Spleen (tissue), 11 donors: ENCODE data around the gene PKN3. TPM values are rescaled to one million over a fixed set of nuclear protein-coding genes. Genes with fewer than 3 reads are reported as not detected.

Experiments
- DNase-seq: peaks from one replicate; pipeline ENCODE4 v3.0.0-alpha.2; 2020
- H3K27ac ChIP-seq, 8 donors: fragments of 200-600 bp; sonication (generic) in 7 of 8; 1 replicate in 4 of 8; 2 replicates in 4 of 8; pipeline versions ENCODE4 v1.5.0 to v1.8.0; 2016 to 2021; ENCODE audit warnings: inconsistent platforms in 4 of 8, mild to moderate bottlenecking in 4 of 8, moderate library complexity in 1 of 8
- H3K27me3 ChIP-seq, 7 donors: fragments of 200-600 bp; sonication (generic) in 6 of 7; replicated peaks in 1 of 7; 1 replicate in 4 of 7; 2 replicates in 3 of 7; pipeline versions ENCODE4 v1.5.0 to v1.8.0; 2016 to 2021; ENCODE audit warnings: inconsistent platforms in 3 of 7, mild to moderate bottlenecking in 1 of 7
- H3K36me3 ChIP-seq, 6 donors: fragments of 200-600 bp; sonication (generic) in 5 of 6; 1 replicate in 4 of 6; 2 replicates in 2 of 6; pipeline versions ENCODE4 v1.5.0 to v1.8.0; 2016 to 2021; ENCODE audit warnings: inconsistent platforms in 2 of 6
- H3K4me1 ChIP-seq, 6 donors: fragments of 200-600 bp; sonication (generic) in 5 of 6; 1 replicate in 3 of 6; 2 replicates in 3 of 6; pipeline versions ENCODE4 v1.5.0 to v1.8.0; 2016 to 2021; ENCODE audit warnings: inconsistent platforms in 3 of 6
- H3K4me3 ChIP-seq, 8 donors: fragments of 200-600 bp; sonication (generic) in 7 of 8; 1 replicate in 4 of 8; 2 replicates in 4 of 8; pipeline versions ENCODE4 v1.5.0 to v1.8.0; 2016 to 2021; ENCODE audit warnings: inconsistent platforms in 4 of 8, mild to moderate bottlenecking in 4 of 8, moderate library complexity in 2 of 8
- H3K9me3 ChIP-seq, 8 donors: fragments of 200-600 bp; sonication (generic) in 7 of 8; 1 replicate in 4 of 8; 2 replicates in 4 of 8; pipeline versions ENCODE4 v1.5.0 to v1.8.0; 2016 to 2021; ENCODE audit warnings: inconsistent platforms in 4 of 8
- CTCF ChIP-seq, 11 experiments: fragments of 200-600 bp in 7 of 11; fragments of 450-650 bp in 4 of 11; sonication (generic) in 4 of 11; IDR thresholded peaks in 8 of 11; conservative IDR thresholded peaks in 3 of 11; 1 replicate in 7 of 11; 2 replicates in 4 of 11; pipeline versions ENCODE4 v1.4.0 to v1.8.0; 2016 to 2021; ENCODE audit warnings: antibody characterized with exemption in 11 of 11, inconsistent platforms in 4 of 11, mild to moderate bottlenecking in 1 of 11
- POLR2A ChIP-seq, 3 donors: fragments of 450-650 bp; IDR thresholded peaks; one replicate each; pipeline ENCODE4 v1.5.1; 2017; ENCODE audit warnings: antibody characterized with exemption in 3 of 3, mild to moderate bottlenecking in 1 of 3
- POLR2AphosphoS5 ChIP-seq, 3 donors: sonication (generic); formaldehyde crosslinking; IDR thresholded peaks; one replicate each; pipeline ENCODE4 v1.5.1; 2017; ENCODE audit warnings: antibody characterized with exemption in 3 of 3
- WGBS, 5 donors: extraction: QIAGEN DNeasy Blood & Tissue Kit in 3 of 5; methylation state at CpG; one replicate each; pipeline versions ENCODE4 v1.1.5 to v1.1.7; 2013 to 2018; 5-methylcytosine and 5-hydroxymethylcytosine counted together
- intact Hi-C: fragments of 100-400 bp; cut with DNase I; formaldehyde crosslinking; loops from one replicate; pipeline ENCODE4 v1.15.0; 2023; ENCODE audit warnings: low total_unique reads
- polyA plus RNA-seq, 3 donors: library from polyadenylated mRNA; stranded (reverse); fragments of 200-250 nt; gene quantifications; one replicate each; pipeline ENCODE4 v1.2.1, GENCODE V29; 2013
- total RNA-seq, 7 donors: library from RNA; depleted of rRNA in 3 of 7; stranded (reverse); fragments of >200 nt in 3 of 7; fragmentation: NEBNext Ultra II Directional in 4 of 7; extraction: Animal tissue kit (Norgen Biotek cat#: 25700) in 4 of 7; gene quantifications; one replicate each; pipeline versions ENCODE4 v1.1.0 to v1.2.1, GENCODE V29; 2016 to 2021
- donor health status: healthy with polysubstance abuse.
- donor health status: DM: no; HTN: no; CAD: no; lungs with moderate emphysema.
- donor health status: DM: no; HTN: no; CAD: no.
- donor health status: Bipolar disorder and iron deficiency.
- donor health status: healthy.
- donor health status: DM: no; HTN: no; CAD: no.
- donor health status: DM: yes; HTN: yes; CAD: no.

PKN3 gene
- total and polyA plus RNA-seq, 10 donors: 4.1 to 18.5 (median 9.8) TPM

GRCh38 chr9:128669786-128670185 is 32.5 kb upstream of the PKN3 start:
- DNase-seq: peak; percentile 4
- no peaks in the 10 kb centered on the region for H3K9me3 ChIP-seq
- 96 to 98% (median 97%) methylated on average over 6 of the region's 6 CpGs for WGBS, 5 donors
- intact Hi-C loops: no loop called here
- no peaks in the 10 kb centered on the region for H3K4me1 ChIP-seq
- no peaks in the 10 kb centered on the region for H3K36me3 ChIP-seq
- no peak overlapping the region for H3K4me3 ChIP-seq
- H3K27me3 ChIP-seq: no peaks in the 10 kb centered on the region
- no peak for TF ChIP-seq POLR2AphosphoS5 (IDR thresholded peaks at IDR 0.05)
- no peak overlapping the region for H3K27ac ChIP-seq

- Histone ChIP-seq H3K4me1 (peaks cover 0 to 6% (median 0%) of the 10 kb centered on the region in 6 donors), H3K9me3 (no peaks in the 10 kb centered on the region), H3K36me3 (peaks cover 0 to 13% (median 0%) of the 10 kb centered on the region in 6 donors), H3K27me3 (no peaks in the 10 kb centered on the region), H3K27ac (no peak overlapping the region), H3K4me3 (no peak overlapping the region)
- intact Hi-C loops: no loop called here
- no peak for DNase-seq
- TF ChIP-seq POLR2A (IDR thresholded peaks at IDR 0.05) (no peak), CTCF (IDR thresholded peaks at IDR 0.05 in 8 of 11, conservative IDR thresholded peaks at IDR 0.05 in 3 of 11) (no peak), POLR2AphosphoS5 (IDR thresholded peaks at IDR 0.05) (no peak)
- 96 to 99% (median 97%) methylated on average over 4 of the region's 4 CpGs for WGBS, 5 donors
These were observed 26.9 kb upstream of the PKN3 start for GRCh38 chr9:128675382-128675781.

DNA sequence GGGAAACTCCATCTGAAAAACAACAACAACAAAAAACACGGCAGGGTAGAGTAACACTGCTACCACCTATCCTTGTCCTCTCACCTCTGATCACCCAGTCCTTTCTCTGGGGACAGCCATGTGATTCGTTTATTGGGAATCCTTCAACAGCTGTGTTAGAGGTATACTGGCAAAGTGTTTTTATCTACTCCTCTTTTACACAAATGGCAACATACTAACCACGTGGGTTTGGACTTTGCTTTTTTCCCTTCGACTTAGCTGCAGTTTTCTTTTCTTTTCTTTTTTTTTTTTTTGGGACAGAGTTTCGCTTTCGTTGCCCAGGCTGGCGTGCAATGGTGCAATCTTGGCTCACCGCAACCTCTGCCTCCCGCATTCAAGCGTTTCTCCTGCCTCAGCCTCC is 24.5 kb upstream of the PKN3 start:
- DNase-seq: no peak
- TF ChIP-seq CTCF (IDR thresholded peaks at IDR 0.05 in 8 of 11, conservative IDR thresholded peaks at IDR 0.05 in 3 of 11): no peak
- TF ChIP-seq POLR2A (IDR thresholded peaks at IDR 0.05): no peak
- no peak for TF ChIP-seq POLR2AphosphoS5 (IDR thresholded peaks at IDR 0.05)
- Histone ChIP-seq H3K4me1 (peaks cover 0 to 22% (median 7%) of the 10 kb centered on the region in 6 donors), H3K27me3 (no peaks in the 10 kb centered on the region), H3K9me3 (no peaks in the 10 kb centered on the region), H3K36me3 (peaks cover 0 to 18% (median 0%) of the 10 kb centered on the region in 6 donors), H3K27ac (no peak overlapping the region), H3K4me3 (no peak overlapping the region)
- intact Hi-C loops: no loop called here
- WGBS, 5 donors: 85 to 92% (median 89%) methylated on average over 10 of the region's 10 CpGs

- Histone ChIP-seq H3K9me3 (no peaks in the 10 kb centered on the region), H3K27ac (peak overlapping the region; percentile 73 to 99 (median 92)), H3K4me3 (peak overlapping the region; percentile 56 to 97 (median 76)), H3K4me1 (peaks cover 28 to 79% (median 56%) of the 10 kb centered on the region in 6 donors), H3K27me3 (no peaks in the 10 kb centered on the region), H3K36me3 (peaks cover 0 to 6% (median 0%) of the 10 kb centered on the region in 6 donors)
- TF ChIP-seq POLR2A (IDR thresholded peaks at IDR 0.05) (no peak), POLR2AphosphoS5 (IDR thresholded peaks at IDR 0.05) (peak; percentile 10 to 66 (median 65))
- DNase-seq: peak; percentile 92
- intact Hi-C loops: no loop called here
- 2 to 3% (median 3%) methylated on average over 19 to 21 of the region's 21 CpGs for WGBS, 5 donors
These were observed 18.8 kb upstream of the PKN3 start for GRCh38 chr9:128683340-128684064.

GRCh38 chr9:128684065-128684324 is 18.3 kb upstream of the PKN3 start:
- no peak for DNase-seq
- TF ChIP-seq POLR2AphosphoS5 (IDR thresholded peaks at IDR 0.05): no peak
- TF ChIP-seq CTCF (IDR thresholded peaks at IDR 0.05 in 8 of 11, conservative IDR thresholded peaks at IDR 0.05 in 3 of 11): no peak
- no peak for TF ChIP-seq POLR2A (IDR thresholded peaks at IDR 0.05)
- Histone ChIP-seq H3K4me1 (peaks cover 28 to 81% (median 57%) of the 10 kb centered on the region in 6 donors), H3K36me3 (peaks cover 0 to 6% (median 0%) of the 10 kb centered on the region in 6 donors), H3K4me3 (peak overlapping the region; percentile 56 to 97 (median 76)), H3K9me3 (no peaks in the 10 kb centered on the region), H3K27me3 (no peaks in the 10 kb centered on the region), H3K27ac (peak overlapping the region; percentile 73 to 99 (median 92))
- intact Hi-C loops: no loop called here
- WGBS, 5 donors: 0 to 3% (median 2%) methylated on average over 3 of the region's 3 CpGs
